ENCODE measurements around the gene PPFIBP1.
"Not testable (repeated sequence)": the region's sequence is repeated elsewhere in the genome, so short reads cannot be mapped to it uniquely, and the experiment has no call there.

PPFIBP1 gene

GRCh38 chr12:27566626-27567025 is 42.6 kb downstream of the PPFIBP1 start:
- DNase-seq (ENCODE audit: low spot score) = no peak

GRCh38 chr12:27571463-27571862 is 47.5 kb downstream of the PPFIBP1 start:
- no peak for DNase-seq (ENCODE audit: low spot score)

- no peak for DNase-seq (ENCODE audit: low spot score)
Measured at GRCh38 chr12:27572486-27573255, 48.7 kb downstream of the PPFIBP1 start.

GRCh38 chr12:27573972-27574371 is 50.0 kb downstream of the PPFIBP1 start:
- no peak for DNase-seq (ENCODE audit: low spot score)

GRCh38 chr12:27575090-27575761 is 51.2 kb downstream of the PPFIBP1 start:
- DNase-seq (ENCODE audit: low spot score) = no peak

DNA sequence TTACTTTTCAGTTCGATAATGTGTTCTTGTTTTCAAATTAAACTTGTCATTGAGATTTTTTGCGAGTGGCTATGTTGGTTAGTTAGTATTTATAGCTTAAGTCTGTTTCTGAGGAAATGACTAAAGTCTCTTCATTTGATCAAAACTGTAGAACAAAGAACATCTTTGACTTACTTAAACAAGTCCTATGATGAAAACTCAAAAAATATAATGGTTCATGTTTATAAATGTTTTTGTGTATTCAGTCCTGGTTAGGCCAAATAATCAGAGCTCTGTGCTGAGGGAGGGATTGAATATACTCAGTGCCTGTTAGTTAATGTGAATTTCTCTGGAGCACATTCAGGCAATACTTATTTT is 51.7 kb downstream of the PPFIBP1 start:
- DNase-seq (ENCODE audit: low spot score) = no peak

DNA sequence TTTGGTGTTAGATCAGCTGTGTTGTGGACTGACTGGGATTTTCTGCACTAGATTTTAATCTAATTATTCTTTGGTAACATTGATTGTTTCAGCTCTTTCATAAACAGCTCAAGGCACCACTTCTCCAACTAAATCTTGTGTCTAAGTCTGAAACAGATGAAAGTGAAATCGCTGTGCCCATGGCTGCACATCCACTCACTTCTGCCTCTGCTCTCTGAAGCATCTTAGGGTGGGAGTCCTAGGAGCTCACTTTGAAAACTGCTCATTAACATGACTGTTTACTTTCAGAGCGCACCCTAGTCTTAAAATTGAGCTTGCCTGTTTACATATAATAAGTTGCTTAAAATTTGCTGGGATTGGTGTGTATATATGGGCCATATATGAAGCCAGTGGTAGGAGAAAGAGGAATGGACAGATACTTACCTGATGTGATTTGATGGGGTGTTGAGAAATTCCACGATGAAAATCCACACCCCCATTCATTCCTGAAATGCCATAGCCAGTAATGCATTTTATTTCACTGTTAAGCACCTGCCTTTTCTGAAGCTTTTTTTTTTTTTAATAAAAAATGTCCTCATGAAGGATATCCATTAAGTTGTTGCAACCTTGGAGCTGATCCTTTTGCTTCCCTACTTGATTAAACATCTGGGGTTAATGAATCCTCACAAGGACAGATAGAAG is 52.8 kb downstream of the PPFIBP1 start:
- no peak for DNase-seq (ENCODE audit: low spot score)

GRCh38 chr12:27577688-27578087 is 53.7 kb downstream of the PPFIBP1 start:
- DNase-seq (ENCODE audit: low spot score) = no peak

DNA sequence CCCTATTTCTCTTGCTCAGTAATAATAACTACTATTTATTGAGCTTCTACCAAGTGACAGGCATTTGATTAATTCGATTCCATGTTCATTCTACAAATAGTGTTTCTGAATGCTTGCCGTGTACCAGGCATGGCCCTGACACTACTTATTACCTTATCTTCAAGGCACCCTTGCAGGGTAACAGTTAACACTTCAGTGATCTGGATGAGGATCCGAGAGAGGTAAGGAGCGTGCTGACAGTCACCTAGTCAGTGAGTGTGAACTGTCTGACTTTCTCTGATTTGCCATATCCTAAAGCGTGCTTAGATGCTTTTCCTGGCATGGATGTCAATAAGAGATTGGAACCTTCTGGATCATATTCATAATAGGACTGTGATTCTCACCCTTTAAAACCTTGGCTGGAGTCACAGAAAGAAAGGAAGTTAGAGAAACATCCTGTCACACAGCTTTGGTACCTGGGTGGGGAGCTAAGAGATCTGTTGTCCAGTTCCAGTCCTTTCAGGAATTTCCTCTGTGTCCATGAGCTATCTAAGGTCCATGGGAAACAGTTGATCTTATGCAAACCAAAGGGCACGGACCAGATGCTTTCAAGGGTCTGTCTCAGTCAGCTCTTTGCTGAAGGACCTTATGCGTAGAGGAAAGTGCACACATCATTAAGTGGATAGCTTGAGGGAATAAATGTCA is 54.8 kb downstream of the PPFIBP1 start:
- DNase-seq (ENCODE audit: low spot score) = no peak

DNA sequence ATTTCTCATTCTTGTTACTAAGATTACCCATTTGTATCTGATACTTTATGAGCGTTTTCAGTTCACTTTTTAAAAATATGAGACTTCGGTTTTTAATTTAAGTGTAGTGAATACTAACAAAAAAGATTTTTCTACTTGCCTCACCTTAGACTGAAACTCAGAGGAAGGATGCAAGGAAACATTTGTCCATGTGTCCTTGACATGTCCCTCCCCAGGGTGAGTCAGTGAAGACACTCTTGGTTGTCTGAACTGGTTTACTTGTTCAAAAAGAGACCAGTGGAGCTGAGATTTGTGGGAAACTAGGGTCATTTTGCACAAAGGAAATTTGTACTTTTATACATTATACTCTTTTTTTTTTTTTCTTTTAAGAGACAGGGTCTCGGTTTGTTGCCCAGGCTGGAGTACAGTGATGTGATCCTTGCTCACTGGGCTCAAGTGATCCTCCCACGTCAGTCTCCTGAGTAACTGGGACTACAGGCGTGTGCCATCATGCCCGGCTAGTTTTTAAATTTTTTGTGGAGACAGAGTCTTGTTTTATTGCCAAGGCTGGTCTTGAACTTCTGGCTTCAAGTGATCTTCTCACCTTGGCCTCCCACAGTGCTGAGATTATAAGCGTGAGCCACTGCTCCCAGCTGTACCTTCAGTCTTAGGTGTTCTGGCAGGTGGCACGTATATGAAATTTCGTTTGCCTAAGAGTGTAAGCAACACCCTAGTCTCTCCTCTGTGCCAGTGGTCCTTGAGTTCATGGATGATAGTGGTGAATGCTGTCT is 56.7 kb downstream of the PPFIBP1 start:
- DNase-seq (ENCODE audit: low spot score) = no peak

DNA sequence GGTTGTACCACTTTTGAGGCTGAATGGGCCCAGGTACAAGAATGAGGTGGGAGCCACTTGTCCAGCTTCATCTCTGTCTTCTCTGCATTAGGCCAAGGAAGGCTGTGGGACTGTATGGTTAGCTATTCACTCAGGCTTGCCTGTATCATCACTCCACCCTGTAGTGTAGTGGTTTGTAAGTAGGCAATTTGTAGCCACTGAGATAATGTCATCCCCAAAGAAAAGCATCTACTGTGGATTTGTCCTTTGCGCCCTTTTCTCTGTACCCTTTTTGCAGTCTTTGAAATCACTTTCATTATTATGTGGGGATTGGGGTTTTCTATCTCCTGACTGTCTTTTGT is 57.3 kb downstream of the PPFIBP1 start:
- DNase-seq (ENCODE audit: low spot score) = not testable (repeated sequence)

DNA sequence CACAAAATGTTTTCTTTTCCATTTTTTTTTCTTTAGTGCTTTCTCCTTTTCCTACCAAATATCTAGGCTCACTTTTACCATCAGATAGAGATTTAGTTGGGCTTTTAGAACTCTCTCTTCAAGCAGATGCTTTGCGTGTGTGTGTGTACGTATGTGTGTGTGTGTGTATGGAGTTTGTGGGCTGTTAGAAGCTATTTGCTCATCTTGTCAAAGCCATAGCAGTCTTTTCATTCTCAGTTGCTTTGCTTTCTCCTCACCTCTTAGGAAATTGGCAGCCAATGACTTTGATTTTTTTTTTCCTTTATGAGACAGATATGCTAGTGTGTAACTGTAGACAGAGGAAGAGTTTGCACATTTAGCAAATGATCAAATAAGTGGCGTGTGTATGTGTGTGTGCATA is 57.8 kb downstream of the PPFIBP1 start:
- not testable (repeated sequence) for DNase-seq (ENCODE audit: low spot score)

GRCh38 chr12:27582445-27582844 is 58.4 kb downstream of the PPFIBP1 start:
- not testable (repeated sequence) for DNase-seq (ENCODE audit: low spot score)

- no peak for DNase-seq (ENCODE audit: low spot score)
Measured at GRCh38 chr12:27583057-27583797, 59.2 kb downstream of the PPFIBP1 start.

- no peak for DNase-seq (ENCODE audit: low spot score)
Measured at GRCh38 chr12:27583981-27584380, 60.0 kb downstream of the PPFIBP1 start.

DNA sequence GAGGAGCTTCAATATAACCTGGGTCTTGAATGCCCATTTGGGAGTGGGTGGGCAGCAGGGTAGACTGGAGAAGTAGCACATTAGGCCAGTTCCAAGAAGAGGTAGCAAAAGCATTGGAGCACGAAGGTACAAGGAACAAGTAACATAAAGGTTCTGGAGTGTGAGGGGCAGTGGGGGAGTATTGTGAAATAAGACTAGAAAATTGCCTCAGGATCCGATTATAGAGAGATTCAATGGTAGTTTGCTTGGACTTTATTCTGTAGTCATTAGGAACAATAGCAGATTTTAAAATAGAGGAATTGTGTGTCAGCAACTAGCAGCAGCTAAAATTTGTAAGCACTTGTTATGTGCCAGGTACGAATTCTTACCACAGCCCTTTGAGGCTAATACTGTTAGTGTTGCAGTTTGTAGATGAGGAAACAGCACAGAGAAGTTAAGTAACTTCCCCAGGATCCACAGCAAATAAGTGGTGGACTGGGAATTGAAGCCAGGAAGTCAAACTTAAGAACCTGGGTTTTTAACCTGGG is 61.8 kb downstream of the PPFIBP1 start:
- DNase-seq (ENCODE audit: low spot score) = no peak

- not testable (repeated sequence) for DNase-seq (ENCODE audit: low spot score)
Measured at GRCh38 chr12:27588075-27588730, 64.2 kb downstream of the PPFIBP1 start.

- DNase-seq (ENCODE audit: low spot score) = no peak
Measured at GRCh38 chr12:27588776-27589175, 64.8 kb downstream of the PPFIBP1 start.

DNA sequence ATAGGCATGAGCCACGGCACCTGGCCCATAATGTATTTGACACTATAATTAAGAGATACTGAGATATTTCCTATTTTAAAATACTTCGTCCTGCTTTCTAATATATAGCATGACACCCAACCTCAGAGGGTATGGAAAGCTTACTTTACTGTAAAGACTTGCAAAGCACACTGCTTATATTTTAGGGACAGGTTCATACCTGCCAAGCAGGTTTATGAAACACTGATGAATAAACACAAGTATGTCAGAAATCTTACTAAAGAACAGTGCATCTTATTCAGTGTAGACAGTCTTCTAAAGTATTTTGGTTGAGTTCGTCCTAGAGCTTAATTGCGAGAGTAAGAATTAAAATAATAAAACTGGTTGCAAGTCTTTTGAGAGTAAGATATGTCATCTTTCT is 65.4 kb downstream of the PPFIBP1 start:
- DNase-seq (ENCODE audit: low spot score) = no peak

- not testable (repeated sequence) for DNase-seq (ENCODE audit: low spot score)
Measured at GRCh38 chr12:27591698-27592097, 67.7 kb downstream of the PPFIBP1 start.
